CD14-positive monocyte (primary cell): Measurements from ENCODE around the gene C16orf46. TPM values are rescaled to one million over a fixed set of nuclear protein-coding genes. Genes with fewer than 3 reads are reported as not detected.

ENCODE experiments used
- DNase-seq, 3 donors: peaks; one replicate each; pipeline ENCODE4 v3.0.0-alpha.2; 2011 to 2022
- H2AFZ ChIP-seq: 2 replicates; pipeline ENCODE4 v1.6.0; 2012; ENCODE audit warnings: mild to moderate bottlenecking, low read depth, low read length, inconsistent platforms; ENCODE audit not compliant: insufficient read depth, poor library complexity, severe bottlenecking
- H3K27ac ChIP-seq, 2 donors: 1 replicate in 1 of 2; 2 replicates in 1 of 2; pipeline ENCODE4 v1.5.1; 2012 to 2013; ENCODE audit warnings: low read length in 2 of 2, control low read depth in 1 of 2, inconsistent platforms in 1 of 2, low read depth in 1 of 2, mild to moderate bottlenecking in 1 of 2
- H3K27me3 ChIP-seq, 2 donors: one replicate each; pipeline versions ENCODE4 v1.6.0 to v1.6.1; 2011 to 2013; ENCODE audit warnings: low read length in 2 of 2; ENCODE audit not compliant: control insufficient read depth in 2 of 2, insufficient read depth in 2 of 2
- H3K36me3 ChIP-seq, 2 donors: replicated peaks in 1 of 2; 1 replicate in 1 of 2; 2 replicates in 1 of 2; pipeline versions ENCODE4 v1.5.1 to v1.6.1; 2012 to 2013; ENCODE audit warnings: low read length in 2 of 2, control low read depth in 1 of 2, inconsistent platforms in 1 of 2, mild to moderate bottlenecking in 1 of 2; ENCODE audit not compliant: insufficient read depth in 2 of 2, control insufficient read depth in 1 of 2
- H3K4me1 ChIP-seq, 2 donors: 1 replicate in 1 of 2; 2 replicates in 1 of 2; pipeline versions ENCODE4 v1.5.1 to v1.6.1; 2012 to 2013; ENCODE audit warnings: low read length in 2 of 2, control low read depth in 1 of 2, inconsistent platforms in 1 of 2, mild to moderate bottlenecking in 1 of 2, moderate library complexity in 1 of 2; ENCODE audit not compliant: insufficient read depth in 2 of 2, control insufficient read depth in 1 of 2
- H3K4me2 ChIP-seq: replicated peaks from 2 replicates; pipeline ENCODE3; 2012; ENCODE audit warnings: low read length, moderate library complexity, mild to moderate bottlenecking; ENCODE audit not compliant: poor library complexity, severe bottlenecking; ENCODE audit errors: extremely low read depth
- H3K4me3 ChIP-seq, 3 experiments: fragments of 200-600 bp in 1 of 3; sonication (generic) in 1 of 3; replicated peaks in 1 of 3; 1 replicate in 2 of 3; 2 replicates in 1 of 3; pipeline ENCODE4 v1.5.1; 2011 to 2013; ENCODE audit warnings: low read length in 3 of 3, mild to moderate bottlenecking in 3 of 3, control low read depth in 2 of 3, low read depth in 2 of 3, inconsistent platforms in 1 of 3, moderate library complexity in 1 of 3
- H3K79me2 ChIP-seq: 2 replicates; pipeline ENCODE4 v1.6.0; 2012; ENCODE audit warnings: mild to moderate bottlenecking, control low read depth, inconsistent platforms, low read length, moderate library complexity; ENCODE audit not compliant: insufficient read depth
- H3K9ac ChIP-seq: 2 replicates; pipeline ENCODE4 v1.6.0; 2017; ENCODE audit warnings: low read length, mild to moderate bottlenecking; ENCODE audit not compliant: insufficient read depth, poor library complexity, severe bottlenecking
- H3K9me3 ChIP-seq, 2 donors: replicated peaks in 1 of 2; 1 replicate in 1 of 2; 2 replicates in 1 of 2; pipeline versions ENCODE4 v1.5.1 to v1.6.1; 2012 to 2013; ENCODE audit warnings: low read length in 2 of 2, control low read depth in 1 of 2; ENCODE audit not compliant: control insufficient read depth in 1 of 2, insufficient read depth in 1 of 2
- H4K20me1 ChIP-seq: 2 replicates; pipeline ENCODE4 v1.6.0; 2012; ENCODE audit warnings: mild to moderate bottlenecking, low read length, control low read depth, moderate library complexity; ENCODE audit not compliant: insufficient read depth
- H3K27ac Mint-ChIP-seq, 7 donors: one replicate each; pipeline ENCODE4 v1.8.0; 2020; ENCODE audit warnings: mild to moderate bottlenecking in 7 of 7, mixed read lengths in 7 of 7, moderate library complexity in 6 of 7, inconsistent platforms in 2 of 7
- H3K27me3 Mint-ChIP-seq, 3 donors: one replicate each; pipeline ENCODE4 v1.8.0; 2021 to 2022; ENCODE audit warnings: low read depth in 3 of 3, mild to moderate bottlenecking in 3 of 3, mixed read lengths in 3 of 3, moderate library complexity in 3 of 3, inconsistent platforms in 1 of 3
- H3K36me3 Mint-ChIP-seq, 2 donors: one replicate each; pipeline ENCODE4 v1.8.0; 2020; ENCODE audit warnings: mixed read lengths in 2 of 2, inconsistent platforms in 1 of 2, mild to moderate bottlenecking in 1 of 2
- H3K4me1 Mint-ChIP-seq: one replicate; pipeline ENCODE4 v1.8.0; 2020; ENCODE audit warnings: mild to moderate bottlenecking, mixed read lengths
- H3K4me3 Mint-ChIP-seq, 2 donors: one replicate each; pipeline ENCODE4 v1.8.0; 2020; ENCODE audit warnings: mild to moderate bottlenecking in 2 of 2, mixed read lengths in 2 of 2, moderate library complexity in 1 of 2
- H3K9me3 Mint-ChIP-seq, 7 donors: one replicate each; pipeline ENCODE4 v1.8.0; 2020 to 2022; ENCODE audit warnings: mixed read lengths in 7 of 7, mild to moderate bottlenecking in 6 of 7, moderate library complexity in 6 of 7, inconsistent platforms in 2 of 7
- WGBS: methylation state at CpG from one replicate; pipeline ENCODE4 v1.1.5; 2013; ENCODE audit warnings: missing lambda C conversion rate; ENCODE audit not compliant: insufficient coverage; 5-methylcytosine and 5-hydroxymethylcytosine counted together
- intact Hi-C, 2 donors: fragments of 100-400 bp; cut with micrococcal nuclease; formaldehyde crosslinking; loops; one replicate each; pipeline versions ENCODE4 v1.15.0 to v1.15.1; 2023
- polyA plus RNA-seq, 3 donors: library from polyadenylated mRNA; depleted of rRNA in 1 of 3; unstranded in 2 of 3; stranded (reverse) in 1 of 3; fragments of 300-500 nt in 2 of 3; fragments of >200 nt in 1 of 3; fragmentation: Illumina TruSeq in 2 of 3; gene quantifications; 1 replicate in 2 of 3; 2 replicates in 1 of 3; pipeline ENCODE4 v1.2.3, GENCODE V29; 2012 to 2021
- TF ChIP-seq, protein P1 (sequence below): fragments of 200-600 bp; IDR thresholded peaks from one replicate; pipeline ENCODE4 v1.8.0; 2022; ENCODE audit warnings: antibody characterized with exemption, mild to moderate bottlenecking

The C16orf46 gene
- polyA plus RNA-seq, 3 donors: 0.37 to 0.42 TPM; not detected in 1

DNA sequence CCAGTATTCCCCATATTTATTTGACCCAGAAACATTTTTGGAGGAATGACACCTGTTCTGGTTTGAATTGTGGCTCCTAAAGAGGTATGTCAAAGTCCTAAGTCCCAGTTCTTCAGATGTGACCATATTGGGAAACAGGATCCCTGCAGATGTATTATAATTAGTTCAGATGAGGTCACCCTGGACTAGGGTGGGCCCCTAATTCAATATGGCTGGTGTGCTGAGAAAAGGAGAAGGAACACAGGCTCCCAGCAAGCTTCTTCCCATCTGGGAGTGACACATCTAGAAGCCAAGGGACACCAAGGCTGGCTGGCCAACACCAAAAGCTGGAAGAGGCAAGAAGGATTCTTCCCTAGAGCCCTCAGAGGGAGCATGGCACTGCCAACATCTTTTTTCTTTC lies 22.9 kb upstream of the C16orf46 start:
- Histone ChIP-seq H3K4me2 (no peak overlapping the region), H3K36me3 (no peaks in the 10 kb centered on the region), H3K4me1 (peaks cover 9 to 16% of the 10 kb centered on the region in 2 donors), H3K4me3 (no peak overlapping the region), H3K27ac (no peak overlapping the region), H3K27me3 (peaks cover 0 to 6% of the 10 kb centered on the region in 2 donors), H3K9ac (no peak overlapping the region), H2AFZ (no peak overlapping the region), H3K79me2 (no peaks in the 10 kb centered on the region), H3K9me3 (no peaks in the 10 kb centered on the region), H4K20me1 (no peaks in the 10 kb centered on the region)
- TF ChIP-seq, protein P1, sequence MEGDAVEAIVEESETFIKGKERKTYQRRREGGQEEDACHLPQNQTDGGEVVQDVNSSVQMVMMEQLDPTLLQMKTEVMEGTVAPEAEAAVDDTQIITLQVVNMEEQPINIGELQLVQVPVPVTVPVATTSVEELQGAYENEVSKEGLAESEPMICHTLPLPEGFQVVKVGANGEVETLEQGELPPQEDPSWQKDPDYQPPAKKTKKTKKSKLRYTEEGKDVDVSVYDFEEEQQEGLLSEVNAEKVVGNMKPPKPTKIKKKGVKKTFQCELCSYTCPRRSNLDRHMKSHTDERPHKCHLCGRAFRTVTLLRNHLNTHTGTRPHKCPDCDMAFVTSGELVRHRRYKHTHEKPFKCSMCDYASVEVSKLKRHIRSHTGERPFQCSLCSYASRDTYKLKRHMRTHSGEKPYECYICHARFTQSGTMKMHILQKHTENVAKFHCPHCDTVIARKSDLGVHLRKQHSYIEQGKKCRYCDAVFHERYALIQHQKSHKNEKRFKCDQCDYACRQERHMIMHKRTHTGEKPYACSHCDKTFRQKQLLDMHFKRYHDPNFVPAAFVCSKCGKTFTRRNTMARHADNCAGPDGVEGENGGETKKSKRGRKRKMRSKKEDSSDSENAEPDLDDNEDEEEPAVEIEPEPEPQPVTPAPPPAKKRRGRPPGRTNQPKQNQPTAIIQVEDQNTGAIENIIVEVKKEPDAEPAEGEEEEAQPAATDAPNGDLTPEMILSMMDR: no peak
- Mint-ChIP-seq H3K4me1 (peaks cover 12% of the 10 kb centered on the region), H3K9me3 (peaks cover 0 to 2% (median 0%) of the 10 kb centered on the region in 7 donors), H3K4me3 (no peak overlapping the region), H3K27ac (no peak overlapping the region), H3K27me3 (peaks cover 10 to 13% (median 11%) of the 10 kb centered on the region in 3 donors), H3K36me3 (no peaks in the 10 kb centered on the region)
- intact Hi-C loops: loop anchor here (5.0 to 10.0 kb wide), 5 partner anchors 63 to 635 kb away; partner anchors contain the start of genes ATMIN (in 1 of the 2), CENPN (in 1 of the 2), CMC2 (in 1 of the 2) and GAN (in 1 of the 2)
- no peak for DNase-seq

DNA sequence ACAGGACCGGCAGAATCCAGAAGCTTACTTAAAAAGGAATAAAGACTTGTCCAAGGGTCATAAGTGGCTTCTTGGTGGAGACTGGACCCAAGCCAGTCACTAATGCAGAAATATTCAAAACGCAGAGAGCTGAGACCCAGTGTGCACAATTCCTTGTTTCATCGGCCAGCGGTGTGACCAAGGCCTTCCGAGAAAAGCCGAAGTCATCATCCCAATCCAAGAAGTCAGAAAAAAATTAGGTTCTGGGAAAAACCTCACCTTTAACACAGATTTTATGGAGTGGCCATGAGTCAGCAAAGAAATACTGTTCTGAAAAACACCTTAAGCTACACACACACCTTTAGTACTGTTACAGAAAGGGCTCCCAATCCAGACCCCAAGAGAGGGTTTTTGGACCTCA lies 20.2 kb upstream of the C16orf46 start:
- Mint-ChIP-seq H3K4me3 (no peak overlapping the region), H3K9me3 (peaks cover 0 to 2% (median 0%) of the 10 kb centered on the region in 7 donors), H3K36me3 (no peaks in the 10 kb centered on the region), H3K4me1 (peaks cover 15% of the 10 kb centered on the region), H3K27ac (no peak overlapping the region), H3K27me3 (peaks cover 15 to 17% (median 16%) of the 10 kb centered on the region in 3 donors)
- Histone ChIP-seq H3K27ac (no peak overlapping the region), H3K27me3 (peaks cover 0 to 7% of the 10 kb centered on the region in 2 donors), H4K20me1 (no peaks in the 10 kb centered on the region), H3K4me1 (peaks cover 9 to 16% of the 10 kb centered on the region in 2 donors), H2AFZ (peak overlapping the region; percentile 64), H3K36me3 (no peaks in the 10 kb centered on the region), H3K9me3 (no peaks in the 10 kb centered on the region), H3K9ac (no peak overlapping the region), H3K4me2 (no peak overlapping the region), H3K79me2 (no peaks in the 10 kb centered on the region), H3K4me3 (no peak overlapping the region)
- WGBS: 98% methylated on average over 5 of the region's 6 CpGs
- TF ChIP-seq, protein P1: no peak
- no peak for DNase-seq
- intact Hi-C loops: loop anchor here (2.0 to 10.0 kb wide), 7 partner anchors 20 to 638 kb away; partner anchors contain the start of genes CENPN (in 2 of the 2), CMC2 (in 2 of the 2), ATMIN (in 1 of the 2) and C16orf46 (in 1 of the 2)
